ENCODE measurements around the gene PRPF18.

Gene PRPF18

DNA sequence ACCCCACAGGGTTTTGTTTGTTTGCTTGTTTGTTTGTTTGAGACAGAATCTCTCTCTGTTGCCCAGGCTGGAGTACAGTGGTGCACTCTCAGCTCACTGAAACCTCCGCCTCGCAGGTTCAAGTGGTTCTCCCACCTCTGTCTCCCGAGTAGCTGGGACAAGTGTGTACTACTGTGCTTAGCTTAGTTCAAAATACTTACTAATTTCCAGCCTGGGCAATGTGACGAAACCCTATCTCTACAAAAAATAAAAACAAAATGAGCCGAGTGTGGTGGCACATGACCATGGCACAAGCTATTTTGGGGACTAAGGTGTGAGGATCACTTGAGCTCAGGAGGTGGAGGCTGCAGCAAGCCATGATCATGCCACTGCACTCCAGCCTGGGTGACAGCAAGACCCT, 15.2 kb upstream of the PRPF18 start:
- Histone ChIP-seq H3K9me3 (no peaks in the 10 kb centered on the region), H3K27ac (no peak overlapping the region), H3K4me1 (ENCODE audit: control insufficient read depth in 1 of 2, insufficient read depth in 1 of 2, low read depth in 1 of 2, low read length in 1 of 2) (peaks cover 42 to 51% of the 10 kb centered on the region in 2 experiments), H3K36me3 (no peaks in the 10 kb centered on the region), H3K27me3 (no peaks in the 10 kb centered on the region), H3K4me3 (ENCODE audit: low read depth in 1 of 2, low read length in 1 of 2) (no peak overlapping the region)
- TF ChIP-seq, protein P1, sequence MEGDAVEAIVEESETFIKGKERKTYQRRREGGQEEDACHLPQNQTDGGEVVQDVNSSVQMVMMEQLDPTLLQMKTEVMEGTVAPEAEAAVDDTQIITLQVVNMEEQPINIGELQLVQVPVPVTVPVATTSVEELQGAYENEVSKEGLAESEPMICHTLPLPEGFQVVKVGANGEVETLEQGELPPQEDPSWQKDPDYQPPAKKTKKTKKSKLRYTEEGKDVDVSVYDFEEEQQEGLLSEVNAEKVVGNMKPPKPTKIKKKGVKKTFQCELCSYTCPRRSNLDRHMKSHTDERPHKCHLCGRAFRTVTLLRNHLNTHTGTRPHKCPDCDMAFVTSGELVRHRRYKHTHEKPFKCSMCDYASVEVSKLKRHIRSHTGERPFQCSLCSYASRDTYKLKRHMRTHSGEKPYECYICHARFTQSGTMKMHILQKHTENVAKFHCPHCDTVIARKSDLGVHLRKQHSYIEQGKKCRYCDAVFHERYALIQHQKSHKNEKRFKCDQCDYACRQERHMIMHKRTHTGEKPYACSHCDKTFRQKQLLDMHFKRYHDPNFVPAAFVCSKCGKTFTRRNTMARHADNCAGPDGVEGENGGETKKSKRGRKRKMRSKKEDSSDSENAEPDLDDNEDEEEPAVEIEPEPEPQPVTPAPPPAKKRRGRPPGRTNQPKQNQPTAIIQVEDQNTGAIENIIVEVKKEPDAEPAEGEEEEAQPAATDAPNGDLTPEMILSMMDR (IDR thresholded peaks at IDR 0.05): no peak

DNA sequence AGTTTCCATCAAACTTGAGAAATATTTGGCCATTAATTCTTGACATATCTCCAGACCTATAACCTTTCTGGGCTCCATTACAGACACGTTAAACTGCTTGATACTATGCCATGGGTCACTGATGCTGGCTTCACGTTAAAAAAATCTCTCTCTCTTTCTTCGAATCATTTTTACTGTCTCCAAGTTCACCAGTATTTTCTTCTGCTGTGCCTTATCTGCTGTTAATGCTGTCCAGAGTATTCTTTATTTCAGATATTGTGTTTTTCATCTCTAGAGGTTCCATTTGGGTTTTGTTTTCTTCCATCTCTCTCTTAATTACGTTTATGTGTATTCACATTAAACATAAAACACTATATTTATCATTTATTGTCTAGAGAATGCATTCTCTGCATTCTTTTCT, 12.8 kb upstream of the PRPF18 start:
- Histone ChIP-seq H3K9me3 (no peaks in the 10 kb centered on the region), H3K4me3 (ENCODE audit: low read depth in 1 of 2, low read length in 1 of 2) (no peak overlapping the region), H3K27me3 (no peaks in the 10 kb centered on the region), H3K27ac (no peak overlapping the region), H3K4me1 (ENCODE audit: control insufficient read depth in 1 of 2, insufficient read depth in 1 of 2, low read depth in 1 of 2, low read length in 1 of 2) (peaks cover 43 to 52% of the 10 kb centered on the region in 2 experiments), H3K36me3 (no peaks in the 10 kb centered on the region)
- TF ChIP-seq, protein P1 (IDR thresholded peaks at IDR 0.05): no peak

DNA sequence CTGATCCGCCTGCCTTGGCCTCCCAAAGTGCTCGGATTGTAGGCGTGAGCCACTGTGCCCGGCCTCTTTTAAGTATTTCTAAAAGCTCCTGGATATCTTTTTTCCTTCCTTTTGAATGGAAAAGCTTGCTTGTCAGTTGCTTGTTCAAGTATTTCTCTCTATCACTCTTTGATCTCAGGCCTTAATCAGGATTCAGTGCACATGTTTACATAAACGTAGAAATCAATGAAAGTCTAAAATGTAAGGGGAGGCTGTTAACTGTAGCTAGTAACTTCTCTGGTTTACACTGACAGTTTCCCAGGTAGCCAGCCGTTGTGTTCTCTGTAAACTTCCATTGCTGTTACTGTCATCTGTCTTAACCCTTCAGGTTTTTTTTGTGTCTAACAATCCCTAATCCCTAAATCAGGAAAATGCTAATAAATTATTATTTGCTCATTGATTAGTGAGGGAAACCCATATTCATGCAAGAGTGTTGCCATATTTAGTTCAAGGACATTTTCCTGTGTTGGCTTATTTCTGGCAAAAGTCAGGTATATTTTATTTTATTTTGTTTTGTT, 1.5 kb upstream of the PRPF18 start:
- Histone ChIP-seq H3K36me3 (no peaks in the 10 kb centered on the region), H3K4me3 (ENCODE audit: low read depth in 1 of 2, low read length in 1 of 2) (no peak overlapping the region), H3K4me1 (ENCODE audit: control insufficient read depth in 1 of 2, insufficient read depth in 1 of 2, low read depth in 1 of 2, low read length in 1 of 2) (peaks cover 17 to 31% of the 10 kb centered on the region in 2 experiments), H3K27ac (no peak overlapping the region), H3K27me3 (peaks cover 25% of the 10 kb centered on the region), H3K9me3 (no peaks in the 10 kb centered on the region)
- TF ChIP-seq, protein P1 (IDR thresholded peaks at IDR 0.05): no peak

DNA sequence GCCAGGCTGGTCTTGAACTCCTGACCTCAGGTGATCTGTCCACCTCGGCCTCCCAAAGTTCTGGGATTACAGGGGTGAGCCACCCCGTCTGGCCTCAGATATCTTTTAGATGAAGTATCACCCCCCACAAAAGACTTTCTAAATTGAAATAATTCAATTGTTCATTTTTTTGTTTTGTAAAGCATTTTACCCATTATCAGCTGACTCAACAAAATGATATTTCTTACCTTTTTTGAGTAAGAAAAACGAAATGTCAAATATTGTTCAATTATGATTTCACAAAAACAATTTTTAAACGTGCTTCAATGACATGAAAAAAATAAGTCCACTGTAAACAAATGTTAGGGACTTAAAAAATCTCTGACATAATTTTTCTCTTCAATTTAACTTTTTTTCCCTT, 822 bp upstream of the PRPF18 start:
- TF ChIP-seq, protein P1 (IDR thresholded peaks at IDR 0.05): no peak
- Histone ChIP-seq H3K36me3 (no peaks in the 10 kb centered on the region), H3K27me3 (peaks cover 25% of the 10 kb centered on the region), H3K4me3 (ENCODE audit: low read depth in 1 of 2, low read length in 1 of 2) (no peak overlapping the region), H3K27ac (no peak overlapping the region), H3K4me1 (ENCODE audit: control insufficient read depth in 1 of 2, insufficient read depth in 1 of 2, low read depth in 1 of 2, low read length in 1 of 2) (peaks cover 17 to 31% of the 10 kb centered on the region in 2 experiments), H3K9me3 (no peaks in the 10 kb centered on the region)

DNA sequence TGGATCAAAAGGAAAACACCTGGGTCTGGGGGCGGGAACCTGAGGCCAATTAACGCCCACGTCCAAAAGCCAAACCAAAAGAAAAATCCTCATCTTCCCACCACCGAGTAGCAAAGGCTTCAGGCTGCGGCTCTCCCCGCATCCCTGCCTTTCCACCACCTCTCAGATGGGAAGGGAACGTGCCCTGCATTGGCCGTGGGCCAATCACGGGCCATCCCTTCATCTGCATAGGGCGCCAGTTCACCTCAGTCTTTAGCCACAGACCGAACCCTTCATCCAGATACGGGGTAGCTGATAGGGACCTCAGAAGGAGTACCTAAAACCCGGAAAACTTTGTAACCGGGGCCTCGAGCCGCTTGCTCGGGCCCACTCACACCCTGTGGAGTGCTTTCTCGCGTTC, 626 bp downstream of the PRPF18 start:
- Histone ChIP-seq H3K9me3 (no peaks in the 10 kb centered on the region), H3K4me1 (ENCODE audit: control insufficient read depth in 1 of 2, insufficient read depth in 1 of 2, low read depth in 1 of 2, low read length in 1 of 2) (peaks cover 17 to 31% of the 10 kb centered on the region in 2 experiments), H3K27ac (peak overlapping the region; percentile 68), H3K36me3 (peaks cover 4% of the 10 kb centered on the region), H3K4me3 (ENCODE audit: low read depth in 1 of 2, low read length in 1 of 2) (peak overlapping the region; percentile 77 to 98), H3K27me3 (peaks cover 25% of the 10 kb centered on the region)
- TF ChIP-seq, protein P1 (IDR thresholded peaks at IDR 0.05): no peak
